Sigmoid colon (tissue), 7 donors: ENCODE measurements around the gene OR51B4. TPM values are rescaled to one million over a fixed set of nuclear protein-coding genes. Genes with fewer than 3 reads are reported as not detected.

ENCODE experiments used
- DNase-seq: peaks from one replicate; pipeline ENCODE4 v3.0.0-alpha.2; 2019
- H3K27ac ChIP-seq, 4 donors: fragments of 200-600 bp; sonication (generic); one replicate each; pipeline ENCODE4 v1.5.1; 2016 to 2019; ENCODE audit warnings: mild to moderate bottlenecking in 1 of 4
- H3K27me3 ChIP-seq, 3 donors: fragments of 200-600 bp; sonication (generic); one replicate each; pipeline ENCODE4 v1.5.1; 2019; ENCODE audit warnings: mild to moderate bottlenecking in 1 of 3
- H3K36me3 ChIP-seq, 4 donors: fragments of 200-600 bp; sonication (generic); one replicate each; pipeline ENCODE4 v1.5.1; 2016 to 2019
- H3K4me1 ChIP-seq, 4 donors: fragments of 200-600 bp; sonication (generic); one replicate each; pipeline ENCODE4 v1.5.1; 2017 to 2019
- H3K4me3 ChIP-seq, 4 donors: fragments of 200-600 bp; sonication (generic); one replicate each; pipeline ENCODE4 v1.5.1; 2017 to 2019; ENCODE audit warnings: mild to moderate bottlenecking in 2 of 4, moderate library complexity in 1 of 4
- H3K9me3 ChIP-seq, 4 donors: fragments of 200-600 bp in 3 of 4; sonication (generic) in 3 of 4; one replicate each; pipeline versions ENCODE4 v1.5.1 to v1.6.1; 2013 to 2019
- EP300 ChIP-seq, 4 donors: sonication (generic); formaldehyde crosslinking; IDR thresholded peaks; one replicate each; pipeline ENCODE4 v1.6.1; 2017; ENCODE audit warnings: antibody characterized with exemption in 4 of 4
- POLR2A ChIP-seq, 2 donors: fragments of 450-650 bp; IDR thresholded peaks; one replicate each; pipeline ENCODE4 v1.6.1; 2016; ENCODE audit warnings: antibody characterized with exemption in 2 of 2, mild to moderate bottlenecking in 2 of 2, moderate library complexity in 2 of 2
- POLR2AphosphoS5 ChIP-seq, 4 donors: sonication (generic); formaldehyde crosslinking; IDR thresholded peaks; one replicate each; pipeline ENCODE4 v1.6.1; 2017; ENCODE audit warnings: antibody characterized with exemption in 4 of 4
- WGBS, 2 donors: extraction: QIAGEN DNeasy Blood & Tissue Kit; methylation state at CpG; one replicate each; pipeline ENCODE4 v1.1.7; 2013; 5-methylcytosine and 5-hydroxymethylcytosine counted together
- intact Hi-C: fragments of 100-400 bp; cut with DNase I; formaldehyde crosslinking; loops from one replicate; pipeline ENCODE4 v1.15.1; 2023
- polyA plus RNA-seq, 3 donors: library from polyadenylated mRNA; stranded (reverse); fragments of 200-250 nt; gene quantifications; one replicate each; pipeline ENCODE4 v1.2.3, GENCODE V29; 2013
- total RNA-seq, 4 donors: library from RNA; depleted of rRNA; stranded (reverse); fragments of >200 nt; gene quantifications; one replicate each; pipeline ENCODE4 v1.1.0, GENCODE V29; 2016
- TF ChIP-seq, protein P1 (sequence below), 4 experiments: fragments of 450-650 bp in 3 of 4; fragments of 200-600 bp in 1 of 4; IDR thresholded peaks; one replicate each; pipeline ENCODE4 v1.5.1; 2016 to 2019; ENCODE audit warnings: antibody characterized with exemption in 4 of 4, mild to moderate bottlenecking in 3 of 4, moderate library complexity in 2 of 4
- donor health status: healthy with polysubstance abuse.
- donor health status: Bipolar disorder and iron deficiency.
- donor health status: healthy.

OR51B4 gene
- total and polyA plus RNA-seq, 7 donors = not detected

DNA sequence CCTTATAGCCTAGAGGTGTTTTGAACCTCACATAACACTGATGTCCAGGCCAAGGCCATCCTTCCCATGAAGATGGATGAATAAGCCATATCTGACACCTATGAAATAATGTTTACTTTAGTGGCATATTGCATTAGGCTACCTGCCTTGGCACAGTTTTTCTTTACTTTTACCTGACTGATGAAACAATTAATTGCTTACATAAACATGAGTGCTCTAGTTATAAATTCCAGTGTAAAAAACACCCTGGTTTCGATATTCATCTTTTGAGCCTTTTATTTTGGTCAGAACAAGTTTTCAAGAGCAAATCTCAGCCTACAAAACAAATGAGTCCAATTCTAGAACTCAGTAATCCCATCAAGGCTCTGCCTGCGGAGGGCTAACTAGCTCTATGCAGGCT is 25.0 kb downstream of the OR51B4 start:
- no peaks in the 10 kb centered on the region for H3K9me3 ChIP-seq
- no peak overlapping the region for H3K27ac ChIP-seq
- intact Hi-C loops = no loop called here
- 70 to 84% methylated on average over 2 of the region's 2 CpGs for WGBS, 2 donors
- no peak overlapping the region for H3K4me3 ChIP-seq
- H3K36me3 ChIP-seq = no peaks in the 10 kb centered on the region
- no peak for DNase-seq
- TF ChIP-seq POLR2AphosphoS5 (IDR thresholded peaks at IDR 0.05) (no peak), POLR2A (IDR thresholded peaks at IDR 0.05) (no peak), EP300 (IDR thresholded peaks at IDR 0.05) (no peak)
- TF ChIP-seq, protein P1, sequence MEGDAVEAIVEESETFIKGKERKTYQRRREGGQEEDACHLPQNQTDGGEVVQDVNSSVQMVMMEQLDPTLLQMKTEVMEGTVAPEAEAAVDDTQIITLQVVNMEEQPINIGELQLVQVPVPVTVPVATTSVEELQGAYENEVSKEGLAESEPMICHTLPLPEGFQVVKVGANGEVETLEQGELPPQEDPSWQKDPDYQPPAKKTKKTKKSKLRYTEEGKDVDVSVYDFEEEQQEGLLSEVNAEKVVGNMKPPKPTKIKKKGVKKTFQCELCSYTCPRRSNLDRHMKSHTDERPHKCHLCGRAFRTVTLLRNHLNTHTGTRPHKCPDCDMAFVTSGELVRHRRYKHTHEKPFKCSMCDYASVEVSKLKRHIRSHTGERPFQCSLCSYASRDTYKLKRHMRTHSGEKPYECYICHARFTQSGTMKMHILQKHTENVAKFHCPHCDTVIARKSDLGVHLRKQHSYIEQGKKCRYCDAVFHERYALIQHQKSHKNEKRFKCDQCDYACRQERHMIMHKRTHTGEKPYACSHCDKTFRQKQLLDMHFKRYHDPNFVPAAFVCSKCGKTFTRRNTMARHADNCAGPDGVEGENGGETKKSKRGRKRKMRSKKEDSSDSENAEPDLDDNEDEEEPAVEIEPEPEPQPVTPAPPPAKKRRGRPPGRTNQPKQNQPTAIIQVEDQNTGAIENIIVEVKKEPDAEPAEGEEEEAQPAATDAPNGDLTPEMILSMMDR (IDR thresholded peaks at IDR 0.05) = no peak
- H3K27me3 ChIP-seq = no peaks in the 10 kb centered on the region
- peaks cover 0 to 7% (median 0%) of the 10 kb centered on the region in 4 donors for H3K4me1 ChIP-seq

GRCh38 chr11:5275369-5276110 is 26.2 kb downstream of the OR51B4 start:
- no peaks in the 10 kb centered on the region for H3K27me3 ChIP-seq
- no peak for DNase-seq
- no peaks in the 10 kb centered on the region for H3K9me3 ChIP-seq
- no peaks in the 10 kb centered on the region for H3K36me3 ChIP-seq
- H3K4me1 ChIP-seq = peaks cover 0 to under 1% (median 0%) of the 10 kb centered on the region in 4 donors
- TF ChIP-seq EP300 (IDR thresholded peaks at IDR 0.05) = no peak
- no peak for TF ChIP-seq POLR2A (IDR thresholded peaks at IDR 0.05)
- TF ChIP-seq POLR2AphosphoS5 (IDR thresholded peaks at IDR 0.05) = no peak
- TF ChIP-seq, protein P1 (IDR thresholded peaks at IDR 0.05) = no peak
- H3K4me3 ChIP-seq = no peak overlapping the region
- no peak overlapping the region for H3K27ac ChIP-seq
- intact Hi-C loops = no loop called here
- WGBS, 2 donors = 80 to 83% methylated on average over 6 of the region's 6 CpGs

DNA sequence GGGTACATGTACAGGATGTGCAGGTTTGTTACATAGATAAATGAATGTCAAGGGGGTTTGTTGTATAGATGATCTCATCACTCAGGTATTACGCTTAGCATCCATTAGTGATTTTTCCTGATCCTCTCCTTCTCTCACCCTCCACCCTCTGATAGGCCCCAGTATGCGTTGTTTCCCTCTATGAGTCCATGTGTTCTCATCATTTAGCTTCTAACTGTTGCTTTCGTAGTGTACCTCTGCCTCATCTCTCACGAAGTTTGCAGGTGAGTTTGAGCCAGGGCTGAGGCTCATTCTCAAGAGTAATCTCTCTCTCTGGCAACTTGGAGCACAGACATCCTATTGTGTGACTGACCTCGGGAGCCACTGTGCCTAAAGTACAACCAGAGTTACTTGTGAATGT is 27.4 kb downstream of the OR51B4 start:
- 66 to 78% methylated on average over 5 of the region's 5 CpGs for WGBS, 2 donors
- DNase-seq = no peak
- TF ChIP-seq EP300 (IDR thresholded peaks at IDR 0.05) (no peak), POLR2A (IDR thresholded peaks at IDR 0.05) (no peak), POLR2AphosphoS5 (IDR thresholded peaks at IDR 0.05) (no peak)
- TF ChIP-seq, protein P1 (IDR thresholded peaks at IDR 0.05) = no peak
- no peaks in the 10 kb centered on the region for H3K9me3 ChIP-seq
- no peaks in the 10 kb centered on the region for H3K36me3 ChIP-seq
- intact Hi-C loops = no loop called here
- no peaks in the 10 kb centered on the region for H3K4me1 ChIP-seq
- no peak overlapping the region for H3K27ac ChIP-seq
- H3K27me3 ChIP-seq = no peaks in the 10 kb centered on the region
- no peak overlapping the region for H3K4me3 ChIP-seq

GRCh38 chr11:5272395-5273017 is 29.2 kb downstream of the OR51B4 start:
- Histone ChIP-seq H3K27me3 (no peaks in the 10 kb centered on the region), H3K27ac (no peak overlapping the region), H3K9me3 (no peaks in the 10 kb centered on the region), H3K36me3 (no peaks in the 10 kb centered on the region), H3K4me3 (no peak overlapping the region), H3K4me1 (no peaks in the 10 kb centered on the region)
- no peak for TF ChIP-seq POLR2AphosphoS5 (IDR thresholded peaks at IDR 0.05)
- TF ChIP-seq POLR2A (IDR thresholded peaks at IDR 0.05) = no peak
- TF ChIP-seq EP300 (IDR thresholded peaks at IDR 0.05) = no peak
- TF ChIP-seq, protein P1 (IDR thresholded peaks at IDR 0.05) = no peak
- WGBS, 2 donors = 62 to 79% methylated on average over 4 of the region's 4 CpGs
- intact Hi-C loops = no loop called here
- no peak for DNase-seq
